Choroid plexus epithelial cell (primary cell): ENCODE results near the gene CCDC201.

ENCODE experiments used
- DNase-seq: peaks from one replicate; pipeline ENCODE4 v3.0.0-alpha.2; 2010; ENCODE audit warnings: low read depth
- H3K4me3 ChIP-seq: 2 replicates; pipeline ENCODE4 v1.5.1; 2011; ENCODE audit warnings: low read depth, mild to moderate bottlenecking, control low read depth, low read length, moderate library complexity
- CTCF ChIP-seq: conservative IDR thresholded peaks from 2 replicates; pipeline ENCODE4 v1.5.1; 2011; ENCODE audit warnings: low read depth, mild to moderate bottlenecking, control low read depth, inconsistent platforms, low read length, moderate library complexity

The CCDC201 gene

GRCh38 chr7:45893996-45894664 is 21.2 kb upstream of the CCDC201 start:
- no peak overlapping the region for H3K4me3 ChIP-seq
- no peak for DNase-seq
- TF ChIP-seq CTCF = no peak

GRCh38 chr7:45893374-45893995 is 20.6 kb upstream of the CCDC201 start:
- no peak overlapping the region for H3K4me3 ChIP-seq
- no peak for TF ChIP-seq CTCF
- no peak for DNase-seq

- TF ChIP-seq CTCF = no peak
- H3K4me3 ChIP-seq = no peak overlapping the region
- no peak for DNase-seq
Observed at GRCh38 chr7:45892407-45893035, 19.6 kb upstream of the CCDC201 start.

GRCh38 chr7:45891462-45892402 is 18.9 kb upstream of the CCDC201 start:
- no peak for DNase-seq
- no peak overlapping the region for H3K4me3 ChIP-seq
- TF ChIP-seq CTCF = no peak

- no peak overlapping the region for H3K4me3 ChIP-seq
- peak; percentile 67 for DNase-seq
- peak; percentile 62 for TF ChIP-seq CTCF
Observed at GRCh38 chr7:45890902-45891461, 18.1 kb upstream of the CCDC201 start.

GRCh38 chr7:45890125-45890901 is 17.4 kb upstream of the CCDC201 start:
- TF ChIP-seq CTCF = no peak
- no peak overlapping the region for H3K4me3 ChIP-seq
- no peak for DNase-seq
